HCT116 (cell line): ENCODE data around the gene KLF3. TPM values are rescaled to one million over a fixed set of nuclear protein-coding genes. Genes with fewer than 3 reads are reported as not detected.

ENCODE experiments used
- ATAC-seq: fragments of 200-7000 bp; cut with Tn5 transposase; 2 replicates; pipeline ENCODE4 v1.9.1; 2020; ENCODE audit warnings: mild to moderate bottlenecking, moderate library complexity
- BruUV-seq: library from RNA; stranded (reverse); fragments of 400-500 nt; replicated peaks from 2 replicates; lab custom pipeline; 2021; lab: Mats Ljungman, UMichigan
- CTCF ChIA-PET: fragments of 300-600 bp; sonication (Branson Sonifier 250); formaldehyde crosslinking; loops from one replicate; lab custom pipeline; 2021; ENCODE audit warnings: antibody characterized with exemption; lab: Charles Lee
- POLR2A ChIA-PET: fragments of 300-600, 350-600 bp; sonication (Branson Sonifier 250); formaldehyde crosslinking; loops from one replicate; lab custom pipeline; 2021; ENCODE audit warnings: antibody characterized with exemption; lab: Charles Lee
- RAD21 ChIA-PET, 2 experiments: fragments of 300-600 bp; sonication (Branson Sonifier 250); formaldehyde crosslinking; loops; one replicate each; lab custom pipeline; 2023; ENCODE audit warnings: low total read pairs in 2 of 2; ENCODE audit not compliant: uncharacterized antibody in 2 of 2, unreplicated experiment in 2 of 2, low non-redundant PET in 1 of 2; lab: Charles Lee
- DNase-seq: peaks from one replicate; pipeline ENCODE4 v3.0.0-alpha.2; 2010; ENCODE audit warnings: low read depth, low spot score
- H2AFZ ChIP-seq: fragments of 200-600 bp; shearing (Covaris generic), sonication (generic); 2 replicates; pipeline ENCODE4 v1.6.1; 2017; ENCODE audit warnings: low read depth, mixed run types, mixed read lengths, antibody characterized with exemption, low read length; ENCODE audit not compliant: poor library complexity, severe bottlenecking
- H3K27ac ChIP-seq: 2 replicates; pipeline ENCODE4 v1.5.1; 2012; ENCODE audit warnings: low read depth, low read length
- H3K27me3 ChIP-seq: fragments of 200-600 bp; sonication (generic); 2 replicates; pipeline ENCODE4 v1.6.1; 2016; ENCODE audit warnings: mixed run types, low read length, mixed read lengths; ENCODE audit not compliant: insufficient read depth
- H3K36me3 ChIP-seq, 2 experiments: fragments of 200-500 bp in 1 of 2; fragments of 200-600 bp in 1 of 2; sonication (Bioruptor generic) in 1 of 2; sonication (generic) in 1 of 2; 2 replicates each; pipeline versions ENCODE4 v1.5.1 to v1.6.1; 2014 to 2016; ENCODE audit warnings: low read length in 2 of 2, inconsistent platforms in 1 of 2, mixed read lengths in 1 of 2, mixed run types in 1 of 2; ENCODE audit not compliant: insufficient read depth in 2 of 2, control insufficient read depth in 1 of 2
- H3K4me1 ChIP-seq, 2 experiments: fragments of 200-600 bp in 1 of 2; sonication (generic) in 1 of 2; 2 replicates each; pipeline versions ENCODE4 v1.5.1 to v1.6.1; 2012 to 2017; ENCODE audit warnings: low read length in 2 of 2, inconsistent platforms in 1 of 2, mild to moderate bottlenecking in 1 of 2, mixed read lengths in 1 of 2, mixed run types in 1 of 2, moderate library complexity in 1 of 2; ENCODE audit not compliant: insufficient read depth in 2 of 2, control insufficient read depth in 1 of 2
- H3K4me2 ChIP-seq: fragments of 200-600 bp; sonication (generic); 2 replicates; pipeline ENCODE4 v1.6.1; 2017; ENCODE audit warnings: mixed run types, low read length, mixed read lengths
- H3K4me3 ChIP-seq, 2 experiments: fragments of 200-600 bp in 1 of 2; sonication (generic) in 1 of 2; replicated peaks in 1 of 2; 2 replicates each; pipeline ENCODE4 v1.5.1; 2011 to 2016; ENCODE audit warnings: low read length in 2 of 2, control low read depth in 1 of 2, low read depth in 1 of 2, mild to moderate bottlenecking in 1 of 2, mixed read lengths in 1 of 2, mixed run types in 1 of 2
- H3K79me2 ChIP-seq: fragments of 200-600 bp; sonication (generic); 2 replicates; pipeline ENCODE4 v1.6.1; 2017; ENCODE audit warnings: mild to moderate bottlenecking, mixed run types, low read length, moderate library complexity, mixed read lengths; ENCODE audit not compliant: insufficient read depth
- H3K9ac ChIP-seq: fragments of 200-600 bp; sonication (generic); 2 replicates; pipeline ENCODE4 v1.6.1; 2016; ENCODE audit warnings: low read length, mixed read lengths
- H3K9me2 ChIP-seq: fragments of 200-600 bp; sonication (generic), shearing (Covaris generic); 2 replicates; pipeline ENCODE4 v1.6.1; 2017; ENCODE audit warnings: mixed run types, mild to moderate bottlenecking, moderate library complexity; ENCODE audit not compliant: insufficient read depth
- H3K9me3 ChIP-seq, 2 experiments: fragments of 200-500 bp in 1 of 2; fragments of 200-600 bp in 1 of 2; sonication (Bioruptor generic) in 1 of 2; sonication (generic) in 1 of 2; 2 replicates each; pipeline ENCODE4 v1.6.1; 2014 to 2017; ENCODE audit warnings: low read length in 2 of 2, mixed read lengths in 2 of 2, inconsistent platforms in 1 of 2, low read depth in 1 of 2, mild to moderate bottlenecking in 1 of 2, mixed run types in 1 of 2, moderate library complexity in 1 of 2; ENCODE audit not compliant: control insufficient read depth in 1 of 2, insufficient read depth in 1 of 2
- H4K20me1 ChIP-seq: fragments of 200-600 bp; sonication (generic), shearing (Covaris generic); 2 replicates; pipeline ENCODE4 v1.6.1; 2017; ENCODE audit warnings: mixed run types, mild to moderate bottlenecking, moderate library complexity; ENCODE audit not compliant: insufficient read depth
- ATF3 ChIP-seq: IDR thresholded peaks from 2 replicates; pipeline ENCODE4 v1.6.1; 2012
- CBX3 ChIP-seq: IDR thresholded peaks from 2 replicates; pipeline ENCODE4 v1.6.1; 2012; ENCODE audit warnings: low read depth
- CEBPB ChIP-seq: IDR thresholded peaks from 2 replicates; pipeline ENCODE4 v1.6.1; 2012; ENCODE audit warnings: low read depth
- ELF1 ChIP-seq: IDR thresholded peaks from 2 replicates; pipeline ENCODE4 v1.6.1; 2012; ENCODE audit warnings: low read depth, borderline replicate concordance
- EZH2 ChIP-seq: fragments of 200-600 bp; sonication (generic); IDR thresholded peaks from 2 replicates; pipeline ENCODE4 v1.6.1; 2017; ENCODE audit warnings: antibody characterized with exemption, mixed run types
- EZH2phosphoT487 ChIP-seq: fragments of 200-600 bp; IDR thresholded peaks from 2 replicates; pipeline ENCODE4 v1.6.1; 2018; ENCODE audit warnings: antibody characterized with exemption, borderline replicate concordance
- MAX ChIP-seq: IDR thresholded peaks from 2 replicates; pipeline ENCODE4 v1.6.1; 2012
- POLR2A ChIP-seq: IDR thresholded peaks from 2 replicates; pipeline ENCODE4 v1.7.0; 2011; ENCODE audit warnings: borderline replicate concordance; ENCODE audit not compliant: insufficient read depth, insufficient read length; ENCODE audit errors: extremely low read depth
- POLR2AphosphoS5 ChIP-seq: IDR thresholded peaks from 2 replicates; pipeline ENCODE4 v1.6.1; 2011; ENCODE audit warnings: mild to moderate bottlenecking, low read depth, low read length, moderate library complexity
- REST ChIP-seq: IDR thresholded peaks from 2 replicates; pipeline ENCODE4 v1.6.1; 2012; ENCODE audit warnings: low read depth
- SIN3A ChIP-seq: IDR thresholded peaks from 2 replicates; pipeline ENCODE4 v1.6.1; 2012; ENCODE audit warnings: low read depth
- SP1 ChIP-seq: IDR thresholded peaks from 2 replicates; pipeline ENCODE4 v1.6.1; 2012; ENCODE audit warnings: low read depth
- SRF ChIP-seq: IDR thresholded peaks from 2 replicates; pipeline ENCODE4 v1.6.1; 2012; ENCODE audit warnings: low read depth
- TCF7L2 ChIP-seq: IDR thresholded peaks from 2 replicates; pipeline ENCODE4 v1.7.0; 2011; ENCODE audit warnings: borderline replicate concordance, inconsistent platforms; ENCODE audit not compliant: insufficient read depth, insufficient read length; ENCODE audit errors: extremely low read depth
- YY1 ChIP-seq: IDR thresholded peaks from 2 replicates; pipeline ENCODE4 v1.6.1; 2011; ENCODE audit warnings: low read length, low read depth, moderate library complexity, mild to moderate bottlenecking; ENCODE audit not compliant: insufficient replicate concordance; ENCODE audit errors: extremely low read depth
- ZFX ChIP-seq: fragments of 450-650 bp; IDR thresholded peaks from 2 replicates; pipeline ENCODE4 v1.6.1; 2017
- ZNF274 ChIP-seq: fragments of 200-500 bp; sonication (Bioruptor generic); IDR thresholded peaks from 2 replicates; pipeline ENCODE4 v1.6.1; 2014; ENCODE audit warnings: mild to moderate bottlenecking, low read depth, low read length, inconsistent platforms
- intact Hi-C: fragments of 100-400 bp; cut with micrococcal nuclease; formaldehyde crosslinking; loops from 2 replicates; pipeline ENCODE4 v1.10.0; 2022
- total RNA-seq: library from RNA; stranded (reverse); gene quantifications from one replicate; pipeline ENCODE4 v1.2.1, GENCODE V29; 2021; ENCODE audit not compliant: unreplicated experiment
- TF ChIP-seq, protein P1 (sequence below), 3 experiments: fragments of 200-600 bp in 1 of 3; sonication (generic) in 1 of 3; IDR thresholded peaks in 2 of 3; conservative IDR thresholded peaks in 1 of 3; 2 replicates each; pipeline ENCODE4 v1.5.1; 2012 to 2017; ENCODE audit warnings: low read depth in 2 of 3, low read length in 2 of 3, antibody characterized with exemption in 1 of 3, borderline replicate concordance in 1 of 3, control low read depth in 1 of 3, mild to moderate bottlenecking in 1 of 3, mixed read lengths in 1 of 3, mixed run types in 1 of 3, moderate library complexity in 1 of 3; ENCODE audit not compliant: insufficient read depth in 1 of 3

KLF3 gene
- total RNA-seq, 1 experiment from 2014 or later, result 44.2 TPM

DNA sequence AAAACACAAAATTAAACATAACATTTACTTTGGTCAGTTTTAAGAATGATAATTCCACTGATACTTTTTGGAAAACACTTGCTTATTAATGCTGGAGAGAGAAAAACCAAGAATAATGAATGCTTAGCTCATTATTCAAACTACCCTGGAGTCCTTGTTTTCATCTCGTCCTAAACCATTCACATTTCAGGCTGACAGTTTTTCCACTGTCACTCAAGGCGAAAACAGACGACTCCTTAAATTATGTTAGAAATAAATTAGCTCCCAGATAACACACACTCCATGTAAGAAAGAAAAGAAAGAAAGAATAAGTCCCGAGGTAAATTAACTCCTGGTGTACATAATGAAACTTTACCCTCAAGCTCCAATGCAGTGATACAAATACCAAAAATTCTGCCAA, 85.3 kb downstream of the KLF3 start:
- no TSS peak for BruUV-seq
- Histone ChIP-seq H3K4me3 (no peak overlapping the region), H3K9me2 (no peaks in the 10 kb centered on the region), H3K4me1 (peaks cover 20 to 35% of the 10 kb centered on the region in 2 experiments), H3K9ac (no peak overlapping the region)
- no peak for ATAC-seq
- TF ChIP-seq POLR2A (no peak), SP1 (no peak), ZFX (no peak), EZH2phosphoT487 (no peak), MAX (no peak), CEBPB (no peak), TCF7L2 (no peak), SRF (no peak), ZNF274 (no peak), CBX3 (no peak), REST (no peak), ELF1 (no peak), SIN3A (no peak), ATF3 (no peak), POLR2AphosphoS5 (no peak), YY1 (no peak), EZH2 (no peak)
- TF ChIP-seq, protein P1, sequence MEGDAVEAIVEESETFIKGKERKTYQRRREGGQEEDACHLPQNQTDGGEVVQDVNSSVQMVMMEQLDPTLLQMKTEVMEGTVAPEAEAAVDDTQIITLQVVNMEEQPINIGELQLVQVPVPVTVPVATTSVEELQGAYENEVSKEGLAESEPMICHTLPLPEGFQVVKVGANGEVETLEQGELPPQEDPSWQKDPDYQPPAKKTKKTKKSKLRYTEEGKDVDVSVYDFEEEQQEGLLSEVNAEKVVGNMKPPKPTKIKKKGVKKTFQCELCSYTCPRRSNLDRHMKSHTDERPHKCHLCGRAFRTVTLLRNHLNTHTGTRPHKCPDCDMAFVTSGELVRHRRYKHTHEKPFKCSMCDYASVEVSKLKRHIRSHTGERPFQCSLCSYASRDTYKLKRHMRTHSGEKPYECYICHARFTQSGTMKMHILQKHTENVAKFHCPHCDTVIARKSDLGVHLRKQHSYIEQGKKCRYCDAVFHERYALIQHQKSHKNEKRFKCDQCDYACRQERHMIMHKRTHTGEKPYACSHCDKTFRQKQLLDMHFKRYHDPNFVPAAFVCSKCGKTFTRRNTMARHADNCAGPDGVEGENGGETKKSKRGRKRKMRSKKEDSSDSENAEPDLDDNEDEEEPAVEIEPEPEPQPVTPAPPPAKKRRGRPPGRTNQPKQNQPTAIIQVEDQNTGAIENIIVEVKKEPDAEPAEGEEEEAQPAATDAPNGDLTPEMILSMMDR (IDR thresholded peaks at IDR 0.05 in 2 of 3, conservative IDR thresholded peaks at IDR 0.05 in 1 of 3; ENCODE audit: borderline replicate concordance in 1 of 3, insufficient read depth in 1 of 3, low read depth in 2 of 3, low read length in 2 of 3), result no peak
- TF ChIP-seq, all 23 proteins: peak for 0
- no peak for DNase-seq
- ChIA-PET CTCF (no interaction called here), POLR2A (no interaction called here), RAD21 (interaction anchor here in 1 of 2 experiments (0.6 kb wide), 1 partner anchor 580 kb away, joined by 3 read pairs; no protein-coding TSS in a partner anchor)
- H2AFZ ChIP-seq, result no peak overlapping the region
- no peaks in the 10 kb centered on the region for H3K27me3 ChIP-seq
- H3K36me3 ChIP-seq, result no peaks in the 10 kb centered on the region
- H3K27ac ChIP-seq, result no peak overlapping the region
- intact Hi-C loops, result no loop called here
- no peaks in the 10 kb centered on the region for H3K79me2 ChIP-seq
- H3K4me2 ChIP-seq, result no peak overlapping the region
- no peaks in the 10 kb centered on the region for H4K20me1 ChIP-seq
- H3K9me3 ChIP-seq, result no peaks in the 10 kb centered on the region; a peak in 1 of 4 replicates
